SK-MEL-5 (cell line): ENCODE results near the gene CCDC191. TPM values are rescaled to one million over a fixed set of nuclear protein-coding genes. Genes with fewer than 3 reads are reported as not detected.

Source experiments
- total RNA-seq: library from RNA; depleted of rRNA; stranded (reverse); fragments of >200 nt; shearing (Covaris generic); gene quantifications from 2 replicates; pipeline ENCODE4 v1.2.3, GENCODE V29; 2014; rRNA removed

Gene CCDC191
- total RNA-seq, 1 experiment from 2014 or later = 0.61 TPM

Other genes with a start within 250 kb of the CCDC191 start
- gene GRAMD1C, start 217.7 kb downstream of the CCDC191 start, total RNA-seq = 4.1 and 5.2 TPM in 2 replicates
- gene ZDHHC23, start 108.5 kb downstream of the CCDC191 start, total RNA-seq = 3.9 and 5.4 TPM in 2 replicates
- gene QTRT2, start 211 bp upstream of the CCDC191 start, total RNA-seq = 33.1 and 33.2 TPM in 2 replicates
- gene DRD3, start 122.5 kb upstream of the CCDC191 start, total RNA-seq = not detected in 2 replicates
- 0.11 TPM in 1 of 2 replicates, not detected in the other for gene ZNF80, start 181.1 kb upstream of the CCDC191 start, total RNA-seq
- not detected in 2 replicates for gene TIGIT, start 237.5 kb upstream of the CCDC191 start, total RNA-seq